ENCODE measurements around the gene NUDT21. TPM values are rescaled to one million over a fixed set of nuclear protein-coding genes. Genes with fewer than 3 reads are reported as not detected.

The NUDT21 gene
- total and polyA plus RNA-seq, 7 donors: 16.9 to 52.4 (median 41.1) TPM

DNA sequence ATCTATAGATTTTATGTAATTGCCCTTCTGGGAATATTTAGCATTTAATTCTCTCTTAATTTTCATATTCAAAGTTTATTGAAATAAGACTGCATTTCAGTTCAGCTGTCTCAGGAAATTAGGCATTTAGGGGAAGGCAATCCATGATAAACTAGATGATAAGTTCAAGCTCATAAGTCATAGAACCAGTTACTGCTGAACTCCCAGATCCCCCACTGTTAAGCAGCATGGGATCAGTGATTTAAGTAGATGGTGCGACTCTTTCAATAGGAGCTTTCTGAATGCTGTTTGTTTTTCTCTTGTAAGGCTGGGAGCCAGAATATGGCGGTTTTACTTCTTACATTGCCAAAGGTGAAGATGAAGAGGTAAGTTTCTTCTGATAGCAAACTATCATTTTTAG, 24.1 kb upstream of the NUDT21 start:
- WGBS, 3 donors: 89 to 93% (median 89%) methylated on average over 2 of the region's 2 CpGs

DNA sequence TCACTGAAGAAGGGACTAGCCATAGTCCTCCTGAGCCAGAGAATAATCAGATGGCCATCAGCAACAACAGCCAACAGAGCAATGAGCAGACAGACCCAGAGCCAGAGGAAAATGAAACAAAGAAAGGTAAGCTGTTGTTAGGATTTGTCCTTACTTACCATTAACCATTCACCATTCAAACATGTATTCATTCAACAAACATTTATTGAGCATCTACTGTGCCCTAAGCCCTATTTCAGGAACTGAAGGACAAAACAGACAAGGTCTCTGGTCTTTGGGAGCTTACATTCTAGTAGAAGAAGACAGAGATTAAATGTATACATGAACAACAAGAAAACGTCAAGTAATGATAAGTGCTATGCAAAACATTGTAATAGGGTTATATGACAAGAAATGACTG, 19.5 kb upstream of the NUDT21 start:
- DNase-seq: no peak
- WGBS, 3 donors: 86 to 92% (median 90%) methylated on average over 1 of the region's 1 CpG

More for the DNA sequence above, 24.1 kb upstream of the NUDT21 start:
- Histone ChIP-seq H3K36me3 (ENCODE audit: insufficient read depth in 1 of 2, low read depth in 1 of 2) (peaks cover 31 to 91% of the 10 kb centered on the region in 2 donors), H3K4me1 (peaks cover 14% of the 10 kb centered on the region), H3K27me3 (ENCODE audit: insufficient read depth in 3 of 3, low read length in 2 of 3) (no peaks in the 10 kb centered on the region), H3K9me3 (no peaks in the 10 kb centered on the region), H3K4me3 (no peak overlapping the region), H3K27ac (no peak overlapping the region)
- intact Hi-C loops (cut with DNase I): no loop called here
- TF ChIP-seq, protein P1, sequence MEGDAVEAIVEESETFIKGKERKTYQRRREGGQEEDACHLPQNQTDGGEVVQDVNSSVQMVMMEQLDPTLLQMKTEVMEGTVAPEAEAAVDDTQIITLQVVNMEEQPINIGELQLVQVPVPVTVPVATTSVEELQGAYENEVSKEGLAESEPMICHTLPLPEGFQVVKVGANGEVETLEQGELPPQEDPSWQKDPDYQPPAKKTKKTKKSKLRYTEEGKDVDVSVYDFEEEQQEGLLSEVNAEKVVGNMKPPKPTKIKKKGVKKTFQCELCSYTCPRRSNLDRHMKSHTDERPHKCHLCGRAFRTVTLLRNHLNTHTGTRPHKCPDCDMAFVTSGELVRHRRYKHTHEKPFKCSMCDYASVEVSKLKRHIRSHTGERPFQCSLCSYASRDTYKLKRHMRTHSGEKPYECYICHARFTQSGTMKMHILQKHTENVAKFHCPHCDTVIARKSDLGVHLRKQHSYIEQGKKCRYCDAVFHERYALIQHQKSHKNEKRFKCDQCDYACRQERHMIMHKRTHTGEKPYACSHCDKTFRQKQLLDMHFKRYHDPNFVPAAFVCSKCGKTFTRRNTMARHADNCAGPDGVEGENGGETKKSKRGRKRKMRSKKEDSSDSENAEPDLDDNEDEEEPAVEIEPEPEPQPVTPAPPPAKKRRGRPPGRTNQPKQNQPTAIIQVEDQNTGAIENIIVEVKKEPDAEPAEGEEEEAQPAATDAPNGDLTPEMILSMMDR (IDR thresholded peaks at IDR 0.05): no peak
- ATAC-seq: no peak
- no peak for DNase-seq

DNA sequence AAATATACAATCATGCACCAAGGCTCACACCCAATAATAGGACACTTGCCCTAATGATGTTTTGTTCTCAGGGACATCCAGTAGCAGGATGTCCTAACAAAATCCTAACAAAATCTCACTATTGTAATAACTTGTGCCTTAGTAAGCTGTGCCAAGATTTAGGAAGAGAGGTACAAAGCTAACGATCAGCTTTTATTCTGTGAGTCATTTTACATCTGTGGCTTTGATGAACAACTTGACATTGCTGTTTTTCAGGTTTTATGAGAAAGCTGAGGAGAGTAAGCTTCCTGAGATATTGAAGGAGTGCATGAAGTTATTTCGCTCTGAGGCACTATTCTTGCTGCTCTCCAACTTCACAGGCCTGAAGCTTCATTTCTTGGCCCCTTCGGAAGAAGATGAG, 19.1 kb upstream of the NUDT21 start:
- Histone ChIP-seq H3K4me3 (no peak overlapping the region), H3K27me3 (ENCODE audit: insufficient read depth in 3 of 3, low read length in 2 of 3) (no peaks in the 10 kb centered on the region), H3K36me3 (ENCODE audit: insufficient read depth in 1 of 2, low read depth in 1 of 2) (peaks cover 45 to 100% of the 10 kb centered on the region in 2 donors), H3K9me3 (no peaks in the 10 kb centered on the region), H3K4me1 (no peaks in the 10 kb centered on the region), H3K27ac (no peak overlapping the region)
- DNase-seq: no peak
- WGBS, 3 donors: 86 to 90% (median 89%) methylated on average over 3 of the region's 3 CpGs
- TF ChIP-seq, protein P1 (IDR thresholded peaks at IDR 0.05): no peak
- ATAC-seq: no peak
- intact Hi-C loops (cut with DNase I): no loop called here

More for the DNA sequence above, 19.5 kb upstream of the NUDT21 start:
- Histone ChIP-seq H3K36me3 (ENCODE audit: insufficient read depth in 1 of 2, low read depth in 1 of 2) (peaks cover 46 to 100% of the 10 kb centered on the region in 2 donors), H3K4me1 (no peaks in the 10 kb centered on the region), H3K27me3 (ENCODE audit: insufficient read depth in 3 of 3, low read length in 2 of 3) (no peaks in the 10 kb centered on the region), H3K27ac (no peak overlapping the region), H3K4me3 (no peak overlapping the region), H3K9me3 (no peaks in the 10 kb centered on the region)
- TF ChIP-seq, protein P1 (IDR thresholded peaks at IDR 0.05): no peak
- no peak for ATAC-seq
- intact Hi-C loops (cut with DNase I): no loop called here

DNA sequence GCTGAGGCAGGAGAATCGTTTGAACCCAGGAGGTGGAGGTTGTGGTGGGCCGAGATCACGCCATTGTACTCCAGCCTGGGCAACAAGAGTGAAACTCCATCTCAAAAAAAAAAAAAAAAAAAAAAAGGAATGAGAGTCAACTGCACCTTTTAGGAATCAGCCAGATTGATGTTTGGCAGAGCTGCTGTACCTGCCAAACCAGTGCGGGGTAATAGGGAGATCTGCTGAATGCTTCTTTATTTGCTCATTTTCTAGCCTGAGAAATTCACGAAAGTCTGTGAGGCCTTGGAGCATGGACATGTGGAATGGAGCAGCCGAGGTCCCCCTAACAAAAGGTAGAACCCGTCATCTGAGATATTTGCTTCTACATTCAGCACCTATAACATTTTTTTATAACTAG, 18.6 kb upstream of the NUDT21 start:
- intact Hi-C loops (cut with DNase I): no loop called here
- Histone ChIP-seq H3K4me1 (no peaks in the 10 kb centered on the region), H3K36me3 (ENCODE audit: insufficient read depth in 1 of 2, low read depth in 1 of 2) (peaks cover 41 to 100% of the 10 kb centered on the region in 2 donors), H3K27me3 (ENCODE audit: insufficient read depth in 3 of 3, low read length in 2 of 3) (no peaks in the 10 kb centered on the region), H3K27ac (no peak overlapping the region), H3K4me3 (no peak overlapping the region), H3K9me3 (no peaks in the 10 kb centered on the region)
- WGBS, 3 donors: 90 to 99% (median 92%) methylated on average over 7 of the region's 7 CpGs
- TF ChIP-seq, protein P1 (IDR thresholded peaks at IDR 0.05): no peak
- ATAC-seq (no peak), DNase-seq (no peak)

DNA sequence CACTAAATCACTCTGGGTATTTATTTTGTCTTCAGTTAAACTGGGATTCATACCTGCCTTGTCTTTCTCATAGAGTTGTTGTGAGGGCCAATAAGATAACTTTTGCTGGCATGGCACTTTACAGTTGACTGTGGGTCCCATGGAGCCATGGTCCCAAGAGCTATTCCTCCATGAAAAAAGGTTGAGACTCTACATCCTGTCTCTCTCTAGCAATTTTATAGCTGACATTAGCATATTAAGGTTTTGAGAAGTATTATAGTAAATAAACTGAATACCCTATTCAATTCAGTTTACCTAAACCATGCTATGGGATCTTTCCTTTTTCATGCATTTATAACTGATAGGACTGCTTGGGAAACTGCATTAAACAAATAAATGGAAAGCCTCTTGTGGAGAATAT, 17.7 kb upstream of the NUDT21 start:
- no peak overlapping the region for H3K4me3 ChIP-seq
- H3K36me3 ChIP-seq (ENCODE audit: insufficient read depth in 1 of 2, low read depth in 1 of 2): peaks cover 37 to 100% of the 10 kb centered on the region in 2 donors
- no peaks in the 10 kb centered on the region for H3K4me1 ChIP-seq
- H3K9me3 ChIP-seq: no peaks in the 10 kb centered on the region
- TF ChIP-seq, protein P1 (IDR thresholded peaks at IDR 0.05): no peak
- intact Hi-C loops (cut with DNase I): no loop called here
- DNase-seq (no peak), ATAC-seq (no peak)
- no peaks in the 10 kb centered on the region for H3K27me3 ChIP-seq (ENCODE audit: insufficient read depth in 3 of 3, low read length in 2 of 3)
- H3K27ac ChIP-seq: no peak overlapping the region

All from psoas muscle (tissue), 8 donors.